DOHH2 (cell line): Measurements from ENCODE around the gene EPB42.

Source experiments
- H3F3A ChIP-seq: fragments of 200-600 bp; sonication (generic), shearing (Covaris generic); 2 replicates; pipeline ENCODE4 v1.6.0; 2016; ENCODE audit warnings: antibody characterized with exemption, mild to moderate bottlenecking; ENCODE audit not compliant: control insufficient read depth, insufficient read depth
- H3K27ac ChIP-seq: fragments of 200-600 bp; sonication (generic); 2 replicates; pipeline ENCODE4 v1.5.1; 2014; ENCODE audit warnings: low read depth, mild to moderate bottlenecking, low read length, moderate library complexity
- H3K27me3 ChIP-seq: fragments of 200-600 bp; sonication (generic); 2 replicates; pipeline ENCODE4 v1.6.1; 2014; ENCODE audit warnings: mild to moderate bottlenecking, low read length, mixed read lengths; ENCODE audit not compliant: control insufficient read depth
- H3K36me3 ChIP-seq: fragments of 200-600 bp; sonication (generic); 2 replicates; pipeline ENCODE4 v1.6.1; 2014; ENCODE audit warnings: mild to moderate bottlenecking, low read length, moderate library complexity, mixed read lengths; ENCODE audit not compliant: control insufficient read depth
- H3K4me1 ChIP-seq: fragments of 200-600 bp; sonication (generic); 2 replicates; pipeline ENCODE4 v1.6.1; 2014; ENCODE audit warnings: mild to moderate bottlenecking, low read length, mixed read lengths; ENCODE audit not compliant: control insufficient read depth
- H3K4me2 ChIP-seq: fragments of 200-600 bp; sonication (generic); 2 replicates; pipeline ENCODE4 v1.6.0; 2014; ENCODE audit warnings: mild to moderate bottlenecking, low read length, moderate library complexity
- H3K4me3 ChIP-seq: fragments of 200-600 bp; sonication (generic); 2 replicates; pipeline ENCODE4 v1.5.1; 2014; ENCODE audit warnings: mild to moderate bottlenecking, low read length, mixed read lengths
- H3K79me2 ChIP-seq: fragments of 200-600 bp; sonication (generic); 2 replicates; pipeline ENCODE4 v1.6.1; 2014; ENCODE audit warnings: mild to moderate bottlenecking, low read length, mixed read lengths; ENCODE audit not compliant: control insufficient read depth
- H3K9me2 ChIP-seq: fragments of 200-600 bp; sonication (generic); replicated peaks from 2 replicates; pipeline ENCODE4 v1.6.1; 2014; ENCODE audit warnings: mild to moderate bottlenecking, low read length, mixed read lengths; ENCODE audit not compliant: control insufficient read depth
- H3K9me3 ChIP-seq: fragments of 200-600 bp; sonication (generic); 2 replicates; pipeline ENCODE4 v1.6.1; 2014; ENCODE audit warnings: antibody characterized with exemption, low read length, mixed read lengths; ENCODE audit not compliant: control insufficient read depth, insufficient read depth
- H4K20me1 ChIP-seq: fragments of 200-600 bp; sonication (generic); 2 replicates; pipeline ENCODE4 v1.6.0; 2014; ENCODE audit warnings: low read depth, mild to moderate bottlenecking, antibody characterized with exemption, low read length, moderate library complexity; ENCODE audit not compliant: control insufficient read depth, insufficient read depth
- EZH2phosphoT487 ChIP-seq: fragments of 200-600 bp; sonication (generic); IDR thresholded peaks from 2 replicates; pipeline ENCODE4 v1.6.1; 2017; ENCODE audit warnings: borderline replicate concordance, mild to moderate bottlenecking, antibody characterized with exemption, low read length, moderate library complexity, mixed read lengths
- TF ChIP-seq, protein P1 (sequence below): fragments of 200-600 bp; sonication (generic); IDR thresholded peaks from one replicate; pipeline ENCODE4 v1.5.1; 2014; ENCODE audit warnings: antibody characterized with exemption, mild to moderate bottlenecking, low read depth, low read length; ENCODE audit not compliant: poor library complexity, severe bottlenecking

EPB42 gene

DNA sequence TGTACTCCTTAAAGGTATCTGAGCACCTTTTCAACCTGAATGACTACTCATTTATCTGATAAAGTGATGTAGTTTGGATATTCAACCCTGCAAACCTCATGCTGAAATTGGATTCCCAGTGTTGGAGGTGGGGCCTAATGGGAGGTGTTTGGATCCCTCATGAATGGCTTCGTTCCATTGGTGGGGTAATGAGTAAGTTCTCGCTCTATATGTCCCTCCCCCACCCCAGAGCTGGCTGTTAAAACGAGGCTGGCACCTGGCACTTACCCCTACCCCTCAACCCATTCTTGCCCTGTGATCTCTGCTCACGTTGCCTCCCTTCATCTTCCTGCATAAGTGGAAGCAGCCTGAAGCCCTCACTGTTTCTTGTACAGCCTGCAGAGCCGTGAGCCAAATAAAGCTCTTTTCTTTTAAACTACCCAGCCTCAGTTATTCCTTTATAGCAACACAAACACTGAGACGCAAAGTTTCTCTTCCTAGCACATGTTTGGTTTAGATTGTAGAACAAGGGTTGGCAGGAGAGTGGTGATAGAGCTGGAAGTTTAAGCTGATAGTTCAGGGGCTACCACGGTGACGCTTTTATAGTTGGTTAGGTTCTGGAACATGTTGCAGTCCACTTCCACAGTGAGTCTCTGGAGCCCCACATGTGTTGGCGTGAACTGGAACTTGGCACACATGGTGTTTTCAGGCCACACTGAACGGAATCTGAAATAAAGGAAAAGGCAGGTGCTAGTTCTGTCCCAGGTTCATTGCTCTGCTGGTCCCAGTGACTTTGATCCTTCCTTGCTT, 23.9 kb downstream of the EPB42 start:
- 0 out of 2 replicates have a peak, but pooled peaks cover 5% of the 10 kb centered on the region for H3K4me1 ChIP-seq
- H3K9me3 ChIP-seq: no peaks in the 10 kb centered on the region
- H4K20me1 ChIP-seq: no peaks in the 10 kb centered on the region
- no peak overlapping the region for H3K4me2 ChIP-seq
- H3K4me3 ChIP-seq: no peak overlapping the region
- H3K27ac ChIP-seq: no peak overlapping the region
- H3K27me3 ChIP-seq: no peaks in the 10 kb centered on the region
- H3F3A ChIP-seq: no peaks in the 10 kb centered on the region
- peaks cover 35% of the 10 kb centered on the region for H3K36me3 ChIP-seq
- no peak for TF ChIP-seq EZH2phosphoT487
- TF ChIP-seq, protein P1, sequence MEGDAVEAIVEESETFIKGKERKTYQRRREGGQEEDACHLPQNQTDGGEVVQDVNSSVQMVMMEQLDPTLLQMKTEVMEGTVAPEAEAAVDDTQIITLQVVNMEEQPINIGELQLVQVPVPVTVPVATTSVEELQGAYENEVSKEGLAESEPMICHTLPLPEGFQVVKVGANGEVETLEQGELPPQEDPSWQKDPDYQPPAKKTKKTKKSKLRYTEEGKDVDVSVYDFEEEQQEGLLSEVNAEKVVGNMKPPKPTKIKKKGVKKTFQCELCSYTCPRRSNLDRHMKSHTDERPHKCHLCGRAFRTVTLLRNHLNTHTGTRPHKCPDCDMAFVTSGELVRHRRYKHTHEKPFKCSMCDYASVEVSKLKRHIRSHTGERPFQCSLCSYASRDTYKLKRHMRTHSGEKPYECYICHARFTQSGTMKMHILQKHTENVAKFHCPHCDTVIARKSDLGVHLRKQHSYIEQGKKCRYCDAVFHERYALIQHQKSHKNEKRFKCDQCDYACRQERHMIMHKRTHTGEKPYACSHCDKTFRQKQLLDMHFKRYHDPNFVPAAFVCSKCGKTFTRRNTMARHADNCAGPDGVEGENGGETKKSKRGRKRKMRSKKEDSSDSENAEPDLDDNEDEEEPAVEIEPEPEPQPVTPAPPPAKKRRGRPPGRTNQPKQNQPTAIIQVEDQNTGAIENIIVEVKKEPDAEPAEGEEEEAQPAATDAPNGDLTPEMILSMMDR: no peak
- H3K79me2 ChIP-seq: no peaks in the 10 kb centered on the region
- no peaks in the 10 kb centered on the region for H3K9me2 ChIP-seq

DNA sequence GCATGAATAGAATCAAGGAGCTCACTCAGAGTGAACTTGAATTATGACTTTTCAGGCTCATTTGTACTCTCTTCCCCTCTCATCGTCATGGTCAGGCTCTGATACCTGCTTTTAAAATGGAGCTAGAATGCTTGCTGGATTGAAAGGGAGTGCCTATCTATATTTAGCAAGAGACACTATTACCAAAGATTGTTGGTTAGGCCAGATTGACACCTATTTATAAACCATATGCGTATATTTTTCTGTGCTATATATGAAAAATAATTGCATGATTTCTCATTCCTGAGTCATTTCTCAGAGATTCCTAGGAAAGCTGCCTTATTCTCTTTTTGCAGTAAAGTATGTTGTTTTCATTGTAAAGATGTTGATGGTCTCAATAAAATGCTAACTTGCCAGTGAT, 26.0 kb downstream of the EPB42 start:
- no peaks in the 10 kb centered on the region for H3F3A ChIP-seq
- H3K79me2 ChIP-seq: no peaks in the 10 kb centered on the region
- H3K9me3 ChIP-seq: no peaks in the 10 kb centered on the region
- no peak for TF ChIP-seq EZH2phosphoT487
- no peak overlapping the region for H3K27ac ChIP-seq
- no peak overlapping the region for H3K4me3 ChIP-seq
- peaks cover 55% of the 10 kb centered on the region for H3K36me3 ChIP-seq
- H3K4me2 ChIP-seq: no peak overlapping the region
- H3K27me3 ChIP-seq: no peaks in the 10 kb centered on the region
- H3K4me1 ChIP-seq: 0 out of 2 replicates have a peak, but pooled peaks cover 5% of the 10 kb centered on the region
- no peaks in the 10 kb centered on the region for H3K9me2 ChIP-seq
- H4K20me1 ChIP-seq: no peaks in the 10 kb centered on the region

DNA sequence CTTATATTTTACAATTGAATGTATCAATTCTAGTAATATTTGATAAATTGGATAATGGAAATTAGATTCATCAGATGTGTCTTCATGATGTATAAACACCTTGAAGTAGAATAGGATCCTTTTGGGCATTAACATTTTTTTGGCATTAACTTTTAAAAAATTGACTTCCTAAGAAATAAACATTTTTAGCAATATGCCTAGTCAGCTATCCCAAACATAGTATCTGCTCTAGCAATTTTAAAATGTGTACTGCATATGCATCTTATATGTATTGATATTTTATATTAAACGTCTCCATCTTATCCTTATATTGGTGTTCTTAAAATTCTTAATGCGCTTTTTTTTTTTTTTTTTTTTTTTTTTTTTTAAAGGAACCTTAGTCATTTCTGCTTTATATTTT, 27.1 kb downstream of the EPB42 start:
- Histone ChIP-seq H3K4me3 (no peak overlapping the region), H3K4me2 (no peak overlapping the region), H4K20me1 (no peaks in the 10 kb centered on the region), H3F3A (no peaks in the 10 kb centered on the region), H3K9me3 (no peaks in the 10 kb centered on the region), H3K27ac (no peak overlapping the region), H3K36me3 (peaks cover 61% of the 10 kb centered on the region), H3K9me2 (no peaks in the 10 kb centered on the region), H3K4me1 (0 out of 2 replicates have a peak, but pooled peaks cover 5% of the 10 kb centered on the region), H3K27me3 (no peaks in the 10 kb centered on the region), H3K79me2 (no peaks in the 10 kb centered on the region)
- no peak for TF ChIP-seq EZH2phosphoT487
- TF ChIP-seq, protein P1: no peak

DNA sequence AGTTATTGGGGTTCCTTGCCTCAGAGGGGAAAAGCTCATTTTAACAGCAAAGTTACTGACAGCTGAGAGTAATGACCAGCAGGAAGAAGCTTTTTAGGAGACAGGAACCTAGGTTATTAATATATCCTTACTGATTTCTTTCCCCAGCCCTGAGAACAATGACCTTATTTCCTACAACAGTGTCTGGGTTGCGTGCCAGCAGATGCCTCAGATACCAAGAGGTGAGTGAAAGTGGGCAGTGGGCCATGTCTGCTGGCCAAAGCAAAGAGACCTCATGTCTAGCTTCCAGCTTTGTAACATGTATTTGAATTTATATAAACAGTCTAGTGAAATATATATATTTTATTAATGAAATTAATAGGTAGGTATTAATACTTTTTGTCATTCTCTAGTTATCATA, 30.6 kb downstream of the EPB42 start:
- no peaks in the 10 kb centered on the region; the same call in 1 of the 2 replicates for H3F3A ChIP-seq
- H3K4me2 ChIP-seq: no peak overlapping the region
- H3K4me1 ChIP-seq: peaks cover 10% of the 10 kb centered on the region
- no peaks in the 10 kb centered on the region for H3K9me3 ChIP-seq
- H3K9me2 ChIP-seq: no peaks in the 10 kb centered on the region
- no peak overlapping the region for H3K4me3 ChIP-seq
- H4K20me1 ChIP-seq: no peaks in the 10 kb centered on the region
- no peaks in the 10 kb centered on the region for H3K27me3 ChIP-seq
- no peak overlapping the region for H3K27ac ChIP-seq
- peaks cover 17% of the 10 kb centered on the region for H3K79me2 ChIP-seq
- TF ChIP-seq, protein P1: no peak
- TF ChIP-seq EZH2phosphoT487: no peak
- H3K36me3 ChIP-seq: peaks cover 58% of the 10 kb centered on the region
